ENCODE measurements around the gene NAV3. TPM values are rescaled to one million over a fixed set of nuclear protein-coding genes. Genes with fewer than 3 reads are reported as not detected.

The NAV3 gene
- total and polyA plus RNA-seq, 9 donors: 10.5 to 63.9 (median 31.5) TPM

GRCh38 chr12:77938301-77938700, 107.6 kb downstream of the NAV3 start:
- H3K4me3 ChIP-seq: no peak overlapping the region
- no peaks in the 10 kb centered on the region for H3K9me3 ChIP-seq
- no peak for TF ChIP-seq CTCF (IDR thresholded peaks at IDR 0.05)
- no peak for TF ChIP-seq POLR2A (IDR thresholded peaks at IDR 0.05)
- TF ChIP-seq EP300 (IDR thresholded peaks at IDR 0.05): no peak
- DNase-seq: no peak
- no peak overlapping the region for H3K27ac ChIP-seq
- H3K4me1 ChIP-seq (ENCODE audit: insufficient read depth): peaks cover 2% of the 10 kb centered on the region
- intact Hi-C loops (cut with DNase I): no loop called here
- H3K36me3 ChIP-seq: no peaks in the 10 kb centered on the region
- no peaks in the 10 kb centered on the region for H3K27me3 ChIP-seq

- H3K27ac ChIP-seq: no peak overlapping the region
- TF ChIP-seq CTCF (IDR thresholded peaks at IDR 0.05) (no peak), EP300 (IDR thresholded peaks at IDR 0.05) (no peak), POLR2A (IDR thresholded peaks at IDR 0.05) (no peak)
Measured at GRCh38 chr12:77940011-77940423, 109.3 kb downstream of the NAV3 start.

GRCh38 chr12:77940567-77940966, 109.9 kb downstream of the NAV3 start:
- no peaks in the 10 kb centered on the region for H3K27me3 ChIP-seq
- peaks cover 4% of the 10 kb centered on the region for H3K4me1 ChIP-seq (ENCODE audit: insufficient read depth)
- no peak overlapping the region for H3K27ac ChIP-seq
- 32 to 57% (median 34%) methylated on average over 2 of the region's 2 CpGs for WGBS, 3 donors
- no peaks in the 10 kb centered on the region for H3K9me3 ChIP-seq
- DNase-seq: no peak
- intact Hi-C loops (cut with DNase I): no loop called here
- H3K36me3 ChIP-seq: no peaks in the 10 kb centered on the region
- TF ChIP-seq POLR2A (IDR thresholded peaks at IDR 0.05) (no peak), CTCF (IDR thresholded peaks at IDR 0.05) (no peak), EP300 (IDR thresholded peaks at IDR 0.05) (no peak)
- H3K4me3 ChIP-seq: no peak overlapping the region

More at GRCh38 chr12:77940011-77940423, 109.3 kb downstream of the NAV3 start:
- WGBS, 3 donors: 36 to 50% (median 43%) methylated on average over 1 of the region's 1 CpG
- Histone ChIP-seq H3K36me3 (no peaks in the 10 kb centered on the region), H3K4me1 (ENCODE audit: insufficient read depth) (peaks cover 4% of the 10 kb centered on the region), H3K9me3 (no peaks in the 10 kb centered on the region), H3K4me3 (no peak overlapping the region), H3K27me3 (no peaks in the 10 kb centered on the region)
- intact Hi-C loops (cut with DNase I): no loop called here
- DNase-seq: no peak

- H3K9me3 ChIP-seq: no peaks in the 10 kb centered on the region
- no peak for TF ChIP-seq CTCF (IDR thresholded peaks at IDR 0.05)
- TF ChIP-seq POLR2A (IDR thresholded peaks at IDR 0.05): no peak
- no peaks in the 10 kb centered on the region for H3K36me3 ChIP-seq
- peaks cover 4% of the 10 kb centered on the region for H3K4me1 ChIP-seq (ENCODE audit: insufficient read depth)
- H3K27me3 ChIP-seq: no peaks in the 10 kb centered on the region
- 52 to 73% (median 73%) methylated on average over 1 of the region's 1 CpG for WGBS, 3 donors
- no peak for DNase-seq
- no peak overlapping the region for H3K27ac ChIP-seq
- no peak overlapping the region for H3K4me3 ChIP-seq
- intact Hi-C loops (cut with DNase I): no loop called here
Measured at GRCh38 chr12:77941401-77941800, 110.7 kb downstream of the NAV3 start.

GRCh38 chr12:77943466-77943865, 112.8 kb downstream of the NAV3 start:
- TF ChIP-seq EP300 (IDR thresholded peaks at IDR 0.05): no peak
- TF ChIP-seq POLR2A (IDR thresholded peaks at IDR 0.05): no peak
- H3K27me3 ChIP-seq: no peaks in the 10 kb centered on the region
- H3K9me3 ChIP-seq: no peaks in the 10 kb centered on the region
- 39 to 60% (median 43%) methylated on average over 1 of the region's 1 CpG for WGBS, 3 donors
- no peak overlapping the region for H3K4me3 ChIP-seq
- H3K36me3 ChIP-seq: no peaks in the 10 kb centered on the region
- intact Hi-C loops (cut with DNase I): no loop called here
- peaks cover 4% of the 10 kb centered on the region for H3K4me1 ChIP-seq (ENCODE audit: insufficient read depth)
- DNase-seq: no peak
- peak overlapping the region in 1 of 2 donors; percentile 1 for H3K27ac ChIP-seq
